Superior temporal gyrus (tissue), 1 donor: ENCODE measurements around the gene PHOSPHO2.
A peak's percentile ranks its signal among the peaks of the same experiment; 100 is the strongest.
"Not testable (repeated sequence)": the region's sequence is repeated elsewhere in the genome, so short reads cannot be mapped to it uniquely, and the experiment has no call there.

ENCODE experiments used
- DNase-seq: peaks from one replicate; pipeline ENCODE4 v3.0.0-alpha.2; 2016; ENCODE audit errors: extremely low spot score

PHOSPHO2 gene

GRCh38 chr2:169684135-169684565 lies 10.1 kb upstream of the PHOSPHO2 start:
- DNase-seq = no peak

GRCh38 chr2:169684712-169685111 lies 9.6 kb upstream of the PHOSPHO2 start:
- not testable (repeated sequence) for DNase-seq

- not testable (repeated sequence) for DNase-seq
Measured at GRCh38 chr2:169686825-169687224, 7.4 kb upstream of the PHOSPHO2 start.

- not testable (repeated sequence) for DNase-seq
Measured at GRCh38 chr2:169687943-169688342, 6.3 kb upstream of the PHOSPHO2 start.

GRCh38 chr2:169690958-169691357 lies 3.3 kb upstream of the PHOSPHO2 start:
- DNase-seq = no peak

GRCh38 chr2:169692718-169693117 lies 1.6 kb upstream of the PHOSPHO2 start:
- DNase-seq = no peak

GRCh38 chr2:169693360-169693759 lies 909 bp upstream of the PHOSPHO2 start:
- peak; percentile 52 for DNase-seq

- peak; percentile 30 for DNase-seq
Measured at GRCh38 chr2:169694894-169695260, 608 bp downstream of the PHOSPHO2 start.

- DNase-seq = no peak
Measured at GRCh38 chr2:169696381-169696780, 2.1 kb downstream of the PHOSPHO2 start.

GRCh38 chr2:169699173-169699572 lies 4.9 kb downstream of the PHOSPHO2 start:
- not testable (repeated sequence) for DNase-seq

GRCh38 chr2:169702996-169703395 lies 8.7 kb downstream of the PHOSPHO2 start:
- no peak for DNase-seq

- DNase-seq = no peak
Measured at GRCh38 chr2:169704160-169704708, 10.0 kb downstream of the PHOSPHO2 start.

- DNase-seq = no peak
Measured at GRCh38 chr2:169705927-169706326, 11.7 kb downstream of the PHOSPHO2 start.

GRCh38 chr2:169707626-169708025 lies 13.4 kb downstream of the PHOSPHO2 start:
- DNase-seq = no peak

- no peak for DNase-seq
Measured at GRCh38 chr2:169709331-169709730, 15.1 kb downstream of the PHOSPHO2 start.

GRCh38 chr2:169709981-169710380 lies 15.7 kb downstream of the PHOSPHO2 start:
- no peak for DNase-seq

GRCh38 chr2:169711751-169712509 lies 17.7 kb downstream of the PHOSPHO2 start:
- DNase-seq = no peak

GRCh38 chr2:169712791-169713227 lies 18.5 kb downstream of the PHOSPHO2 start:
- no peak for DNase-seq

- DNase-seq = no peak
Measured at GRCh38 chr2:169713331-169713730, 19.1 kb downstream of the PHOSPHO2 start.

- DNase-seq = peak; percentile 80
Measured at GRCh38 chr2:169714699-169715098, 20.4 kb downstream of the PHOSPHO2 start.

- no peak for DNase-seq
Measured at GRCh38 chr2:169715379-169716237, 21.3 kb downstream of the PHOSPHO2 start.

GRCh38 chr2:169716238-169716886 lies 22.1 kb downstream of the PHOSPHO2 start:
- DNase-seq = peak; percentile 21
